Measurements from ENCODE around the gene GNL1.

DNA sequence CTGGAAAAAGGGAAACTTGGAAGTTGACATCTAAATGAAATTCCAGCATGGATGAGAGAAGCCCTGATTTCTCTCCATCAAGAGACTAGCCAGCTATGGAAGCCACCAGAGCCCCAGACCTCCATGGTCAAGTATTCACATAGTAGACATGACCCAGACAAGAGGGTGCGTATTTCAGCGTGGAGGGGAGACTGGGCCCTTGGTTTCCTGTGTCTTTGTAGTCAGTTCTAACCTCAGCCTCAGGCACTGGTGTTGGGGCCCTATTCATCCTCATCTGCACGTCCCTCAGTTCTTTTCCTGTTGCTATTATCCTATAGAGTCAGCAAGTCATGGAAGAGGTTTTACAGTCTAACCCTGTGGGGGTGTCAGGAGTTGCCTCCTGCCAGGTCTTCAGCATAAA is 12.5 kb downstream of the GNL1 start:
- TF ChIP-seq, protein P1, sequence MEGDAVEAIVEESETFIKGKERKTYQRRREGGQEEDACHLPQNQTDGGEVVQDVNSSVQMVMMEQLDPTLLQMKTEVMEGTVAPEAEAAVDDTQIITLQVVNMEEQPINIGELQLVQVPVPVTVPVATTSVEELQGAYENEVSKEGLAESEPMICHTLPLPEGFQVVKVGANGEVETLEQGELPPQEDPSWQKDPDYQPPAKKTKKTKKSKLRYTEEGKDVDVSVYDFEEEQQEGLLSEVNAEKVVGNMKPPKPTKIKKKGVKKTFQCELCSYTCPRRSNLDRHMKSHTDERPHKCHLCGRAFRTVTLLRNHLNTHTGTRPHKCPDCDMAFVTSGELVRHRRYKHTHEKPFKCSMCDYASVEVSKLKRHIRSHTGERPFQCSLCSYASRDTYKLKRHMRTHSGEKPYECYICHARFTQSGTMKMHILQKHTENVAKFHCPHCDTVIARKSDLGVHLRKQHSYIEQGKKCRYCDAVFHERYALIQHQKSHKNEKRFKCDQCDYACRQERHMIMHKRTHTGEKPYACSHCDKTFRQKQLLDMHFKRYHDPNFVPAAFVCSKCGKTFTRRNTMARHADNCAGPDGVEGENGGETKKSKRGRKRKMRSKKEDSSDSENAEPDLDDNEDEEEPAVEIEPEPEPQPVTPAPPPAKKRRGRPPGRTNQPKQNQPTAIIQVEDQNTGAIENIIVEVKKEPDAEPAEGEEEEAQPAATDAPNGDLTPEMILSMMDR (IDR thresholded peaks at IDR 0.05; ENCODE audit: insufficient read depth, low read length, poor library complexity, severe bottlenecking): no peak
- no peak for TF ChIP-seq EZH2phosphoT487 (conservative IDR thresholded peaks at IDR 0.05; ENCODE audit: low read length)

Measured in SU-DHL-6 (cell line).